Measurements from ENCODE around the gene SNX17. TPM values are rescaled to one million over a fixed set of nuclear protein-coding genes. Genes with fewer than 3 reads are reported as not detected.
A peak's percentile ranks its signal among the peaks of the same experiment; 100 is the strongest.

SNX17 gene
- total and polyA plus RNA-seq, 2 of the 13 experiments (the other 11 are each of a cell fraction or from before 2014, with no cell fraction given), result 75.0 to 109 TPM

DNA sequence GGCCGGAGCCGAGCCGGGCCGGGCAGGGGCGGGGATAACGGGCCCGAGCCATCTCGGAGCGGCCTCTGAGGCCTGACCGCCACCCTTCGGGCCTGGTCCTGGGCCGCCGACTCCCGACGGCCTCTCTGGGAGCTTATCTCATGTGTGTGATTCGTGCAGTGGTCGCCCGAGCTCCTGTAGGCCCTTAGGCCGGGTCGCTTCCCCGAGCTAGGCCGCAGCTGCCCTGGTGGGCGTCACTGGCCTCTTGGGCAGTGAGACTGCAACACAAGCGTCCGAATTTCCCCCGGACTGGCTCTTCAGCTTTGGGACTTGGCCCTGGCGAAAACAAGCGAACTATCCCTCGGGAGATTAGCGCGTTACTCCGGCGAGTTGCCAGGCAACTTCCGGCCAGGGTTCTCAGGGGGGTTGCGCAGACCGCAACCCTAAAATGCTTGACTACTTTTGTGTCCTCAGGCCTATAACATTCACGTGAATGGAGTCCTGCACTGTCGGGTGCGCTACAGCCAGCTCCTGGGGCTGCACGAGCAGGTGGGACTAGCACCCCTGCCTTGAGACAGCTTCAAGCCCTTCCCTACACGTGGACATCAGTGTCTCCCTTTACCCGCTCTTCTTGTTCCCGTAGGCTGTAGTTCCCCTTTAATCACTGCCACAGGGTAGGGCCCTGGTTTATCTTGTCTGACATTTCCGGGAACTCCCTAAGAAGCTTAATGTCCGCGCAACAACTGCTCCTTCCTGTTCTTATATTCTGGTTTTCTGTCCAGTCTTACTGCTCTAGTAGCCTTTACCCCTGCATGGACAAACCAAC, 602 bp downstream of the SNX17 start (continued):
- TF ChIP-seq KLF11 (CRISPR knock-in tag; IDR thresholded peaks at IDR 0.05) (no peak), ATF2 (CRISPR knock-in tag; IDR thresholded peaks at IDR 0.05) (0 out of 2 replicates have a peak, but pooled peaks have one; percentile 26), ZEB1 (IDR thresholded peaks at IDR 0.05; ENCODE audit: insufficient replicate concordance, low read depth) (no peak), ZNF605 (CRISPR knock-in tag; IDR thresholded peaks at IDR 0.05) (0 out of 2 replicates have a peak, but pooled peaks have one; percentile 49), CREBL2 (CRISPR knock-in tag; IDR thresholded peaks at IDR 0.05; ENCODE audit: borderline replicate concordance) (peak; percentile 59; the same call in 1 of the 2 replicates), EED (CRISPR knock-in tag; IDR thresholded peaks at IDR 0.05) (peak; percentile 84), SALL2 (CRISPR knock-in tag; IDR thresholded peaks at IDR 0.05) (no peak), ZNF660 (CRISPR knock-in tag; IDR thresholded peaks at IDR 0.05; ENCODE audit: borderline replicate concordance, low read depth) (0 out of 2 replicates have a peak, but pooled peaks have one; percentile 2), MAZ (IDR thresholded peaks at IDR 0.05; ENCODE audit: borderline replicate concordance, low read depth, low read length) (0 out of 2 replicates have a peak, but pooled peaks have one; percentile 4), MAZ (CRISPR knock-in tag; IDR thresholded peaks at IDR 0.05; ENCODE audit: low read depth) (no peak), MBD4 (IDR thresholded peaks at IDR 0.05; ENCODE audit: borderline replicate concordance, low read length) (no peak), NCOR1 (IDR thresholded peaks at IDR 0.05; ENCODE audit: borderline replicate concordance, low read length) (no peak), ZBTB10 (CRISPR knock-in tag; IDR thresholded peaks at IDR 0.05; ENCODE audit: borderline replicate concordance) (no peak; the same call in 1 of the 2 replicates), CHCHD3 (CRISPR knock-in tag; IDR thresholded peaks at IDR 0.05) (no peak), TCF7L2 (IDR thresholded peaks at IDR 0.05; ENCODE audit: low read depth, low read length) (no peak), GLI4 (CRISPR knock-in tag; IDR thresholded peaks at IDR 0.05; ENCODE audit: borderline replicate concordance) (peak; percentile 91; the same call in 1 of the 2 replicates), ZNF607 (CRISPR knock-in tag; IDR thresholded peaks at IDR 0.05; ENCODE audit: borderline replicate concordance) (peak; percentile 74), KDM2A (CRISPR knock-in tag; IDR thresholded peaks at IDR 0.05; ENCODE audit: borderline replicate concordance, low read depth) (no peak), ZNF652 (CRISPR knock-in tag; IDR thresholded peaks at IDR 0.05; ENCODE audit: borderline replicate concordance, low read depth) (no peak), ZNF441 (CRISPR knock-in tag; IDR thresholded peaks at IDR 0.05; ENCODE audit: borderline replicate concordance) (peak; percentile 39; the same call in 1 of the 2 replicates), ZNF274 (CRISPR knock-in tag; IDR thresholded peaks at IDR 0.05) (peak; percentile 10; the same call in 1 of the 2 replicates), SP1 (IDR thresholded peaks at IDR 0.05) (no peak), SP1 (CRISPR knock-in tag; IDR thresholded peaks at IDR 0.05) (no peak), KDM3A (CRISPR knock-in tag; IDR thresholded peaks at IDR 0.05; ENCODE audit: low read depth) (no peak)
- TF ChIP-seq, protein P1, sequence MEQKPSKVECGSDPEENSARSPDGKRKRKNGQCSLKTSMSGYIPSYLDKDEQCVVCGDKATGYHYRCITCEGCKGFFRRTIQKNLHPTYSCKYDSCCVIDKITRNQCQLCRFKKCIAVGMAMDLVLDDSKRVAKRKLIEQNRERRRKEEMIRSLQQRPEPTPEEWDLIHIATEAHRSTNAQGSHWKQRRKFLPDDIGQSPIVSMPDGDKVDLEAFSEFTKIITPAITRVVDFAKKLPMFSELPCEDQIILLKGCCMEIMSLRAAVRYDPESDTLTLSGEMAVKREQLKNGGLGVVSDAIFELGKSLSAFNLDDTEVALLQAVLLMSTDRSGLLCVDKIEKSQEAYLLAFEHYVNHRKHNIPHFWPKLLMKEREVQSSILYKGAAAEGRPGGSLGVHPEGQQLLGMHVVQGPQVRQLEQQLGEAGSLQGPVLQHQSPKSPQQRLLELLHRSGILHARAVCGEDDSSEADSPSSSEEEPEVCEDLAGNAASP (CRISPR knock-in tag; IDR thresholded peaks at IDR 0.05; ENCODE audit: borderline replicate concordance), result no peak

All from HepG2 (cell line).